PFSK-1 (cell line): ENCODE data around the gene PLEKHJ1.

ENCODE experiments used
- FOXP2 ChIP-seq: optimal IDR thresholded peaks from 2 replicates; pipeline ENCODE3; 2011; ENCODE audit warnings: borderline replicate concordance, control low read depth, inconsistent platforms; ENCODE audit not compliant: insufficient read depth; ENCODE audit errors: extremely low read length, extremely low read depth
- POLR2AphosphoS5 ChIP-seq: IDR thresholded peaks from 2 replicates; pipeline ENCODE4 v1.6.1; 2012; ENCODE audit warnings: low read depth, mild to moderate bottlenecking, control low read depth, low read length, moderate library complexity
- REST ChIP-seq, 2 experiments: IDR thresholded peaks; 2 replicates each; pipeline versions ENCODE4 v1.6.1 to v1.8.0; 2011 to 2012; ENCODE audit warnings: low read depth in 2 of 2, low read length in 2 of 2, control low read depth in 1 of 2, inconsistent platforms in 1 of 2, mild to moderate bottlenecking in 1 of 2, moderate library complexity in 1 of 2; ENCODE audit not compliant: insufficient read depth in 1 of 2
- SIN3A ChIP-seq: IDR thresholded peaks from 2 replicates; pipeline ENCODE4 v1.6.1; 2012; ENCODE audit warnings: mild to moderate bottlenecking, low read length, moderate library complexity, borderline replicate concordance; ENCODE audit not compliant: insufficient read depth
- TAF1 ChIP-seq: IDR thresholded peaks from 2 replicates; pipeline ENCODE4 v1.6.1; 2012; ENCODE audit warnings: low read length, control low read depth, borderline replicate concordance; ENCODE audit not compliant: insufficient read depth

The PLEKHJ1 gene

GRCh38 chr19:2249880-2250765 lies 14.0 kb upstream of the PLEKHJ1 start:
- TF ChIP-seq POLR2AphosphoS5: peak; percentile 16; the same call in 1 of the 2 replicates
- no peak for TF ChIP-seq TAF1
- no peak for TF ChIP-seq REST (IDR thresholded peaks at IDR 0.05; ENCODE audit: insufficient read depth in 1 of 2, low read depth in 2 of 2, low read length in 2 of 2)
- TF ChIP-seq SIN3A: no peak
- TF ChIP-seq FOXP2: no peak

DNA sequence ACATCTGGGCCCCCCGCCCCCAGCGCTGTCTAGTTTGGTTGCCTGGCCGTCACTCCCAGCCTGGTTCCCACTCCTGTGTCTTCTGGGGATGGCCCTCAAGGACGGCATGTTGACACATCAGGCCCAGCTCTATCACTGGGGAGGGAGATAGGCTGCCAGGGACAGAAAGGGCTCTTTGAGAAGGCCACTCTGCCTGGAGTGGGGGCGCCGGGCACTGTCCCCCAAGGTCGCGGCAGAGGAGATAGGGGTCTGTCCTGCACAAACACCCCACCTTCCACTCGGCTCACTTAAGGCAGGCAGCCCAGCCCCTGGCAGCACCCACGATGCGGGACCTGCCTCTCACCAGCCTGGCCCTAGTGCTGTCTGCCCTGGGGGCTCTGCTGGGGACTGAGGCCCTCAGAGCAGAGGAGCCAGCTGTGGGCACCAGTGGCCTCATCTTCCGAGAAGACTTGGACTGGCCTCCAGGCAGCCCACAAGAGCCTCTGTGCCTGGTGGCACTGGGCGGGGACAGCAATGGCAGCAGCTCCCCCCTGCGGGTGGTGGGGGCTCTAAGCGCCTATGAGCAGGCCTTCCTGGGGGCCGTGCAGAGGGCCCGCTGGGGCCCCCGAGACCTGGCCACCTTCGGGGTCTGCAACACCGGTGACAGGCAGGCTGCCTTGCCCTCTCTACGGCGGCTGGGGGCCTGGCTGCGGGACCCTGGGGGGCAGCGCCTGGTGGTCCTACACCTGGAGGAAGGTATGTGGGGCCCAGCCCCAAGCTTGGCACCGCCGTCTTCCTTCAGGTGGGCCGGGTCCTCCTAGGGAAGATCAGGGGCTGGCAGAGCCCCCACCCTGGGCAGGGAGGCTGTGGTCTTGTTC lies 13.1 kb upstream of the PLEKHJ1 start, which contains the start of gene AMH:
AMH (plus strand) TSS at position 314 of the 857 bp plus-strand sequence; CDS start at position 324, 10 bp downstream.
- TF ChIP-seq POLR2AphosphoS5 (0 out of 2 replicates have a peak, but pooled peaks have one; percentile 33), REST (IDR thresholded peaks at IDR 0.05; ENCODE audit: insufficient read depth in 1 of 2, low read depth in 2 of 2, low read length in 2 of 2) (no peak)

- no peak for TF ChIP-seq FOXP2
- no peak for TF ChIP-seq POLR2AphosphoS5
- no peak for TF ChIP-seq SIN3A
- no peak for TF ChIP-seq TAF1
- no peak for TF ChIP-seq REST (IDR thresholded peaks at IDR 0.05; ENCODE audit: insufficient read depth in 1 of 2, low read depth in 2 of 2, low read length in 2 of 2)
These were observed 12.2 kb upstream of the PLEKHJ1 start for GRCh38 chr19:2248136-2249009.

- TF ChIP-seq SIN3A: no peak
- TF ChIP-seq TAF1: no peak
- TF ChIP-seq REST (IDR thresholded peaks at IDR 0.05; ENCODE audit: insufficient read depth in 1 of 2, low read depth in 2 of 2, low read length in 2 of 2): no peak
- TF ChIP-seq FOXP2: no peak
- TF ChIP-seq POLR2AphosphoS5: no peak
These were observed 11.4 kb upstream of the PLEKHJ1 start for GRCh38 chr19:2247433-2248101.
